Karpas-422 (cell line): ENCODE data around the gene SURF4. TPM values are rescaled to one million over a fixed set of nuclear protein-coding genes. Genes with fewer than 3 reads are reported as not detected.

Experiments
- DNase-seq: peaks from one replicate; pipeline ENCODE4 v3.0.0-alpha.2; 2015
- H2AFZ ChIP-seq: fragments of 200-600 bp; sonication (generic); 2 replicates; pipeline ENCODE4 v1.6.1; 2014; ENCODE audit warnings: antibody characterized with exemption, low read length, mixed read lengths
- H3K27ac ChIP-seq: fragments of 200-600 bp; sonication (generic); 2 replicates; pipeline ENCODE4 v1.5.1; 2014; ENCODE audit warnings: mild to moderate bottlenecking, low read length, moderate library complexity
- H3K27me3 ChIP-seq: fragments of 200-600 bp; sonication (generic); 2 replicates; pipeline ENCODE4 v1.6.1; 2014; ENCODE audit warnings: low read length, mixed read lengths
- H3K36me3 ChIP-seq: fragments of 200-600 bp; sonication (generic); 2 replicates; pipeline ENCODE4 v1.6.1; 2014; ENCODE audit warnings: low read length, mixed read lengths; ENCODE audit not compliant: insufficient read depth
- H3K4me1 ChIP-seq: fragments of 200-600 bp; sonication (generic); 2 replicates; pipeline ENCODE4 v1.6.1; 2014; ENCODE audit warnings: mild to moderate bottlenecking, low read length, mixed read lengths
- H3K4me2 ChIP-seq: fragments of 200-600 bp; sonication (generic); 2 replicates; pipeline ENCODE4 v1.6.1; 2014; ENCODE audit warnings: low read length, low read depth, mild to moderate bottlenecking; ENCODE audit not compliant: poor library complexity, severe bottlenecking
- H3K4me3 ChIP-seq: fragments of 200-600 bp; sonication (generic); 2 replicates; pipeline ENCODE4 v1.5.1; 2014; ENCODE audit warnings: mild to moderate bottlenecking, antibody characterized with exemption, low read length, mixed read lengths
- H3K79me2 ChIP-seq: fragments of 200-600 bp; sonication (generic); 2 replicates; pipeline ENCODE4 v1.6.1; 2014; ENCODE audit warnings: mild to moderate bottlenecking, low read length, mixed read lengths
- H3K9ac ChIP-seq: fragments of 200-600 bp; sonication (generic); 2 replicates; pipeline ENCODE4 v1.6.0; 2014; ENCODE audit warnings: low read length
- H3K9me2 ChIP-seq: fragments of 200-600 bp; sonication (generic), shearing (Covaris generic); replicated peaks from 2 replicates; pipeline ENCODE4 v1.6.0; 2014; ENCODE audit warnings: mild to moderate bottlenecking, low read length, moderate library complexity; ENCODE audit not compliant: insufficient read depth
- H3K9me3 ChIP-seq: fragments of 300-700, 200-600 bp; sonication (generic); 2 replicates; pipeline ENCODE4 v1.6.1; 2014; ENCODE audit warnings: low read length, mixed read lengths
- H4K20me1 ChIP-seq: fragments of 200-600 bp; sonication (generic); 2 replicates; pipeline ENCODE4 v1.6.1; 2014; ENCODE audit warnings: mild to moderate bottlenecking, antibody characterized with exemption, low read length, low read depth; ENCODE audit not compliant: insufficient read depth
- total RNA-seq: library from RNA; depleted of rRNA; stranded (reverse); fragments of >200 nt; shearing (Covaris generic); gene quantifications from 2 replicates; pipeline ENCODE4 v1.2.3, GENCODE V29; 2014; ENCODE audit warnings: low replicate concordance

The SURF4 gene
- total RNA-seq, 1 experiment from 2014 or later: 84.1 TPM

DNA sequence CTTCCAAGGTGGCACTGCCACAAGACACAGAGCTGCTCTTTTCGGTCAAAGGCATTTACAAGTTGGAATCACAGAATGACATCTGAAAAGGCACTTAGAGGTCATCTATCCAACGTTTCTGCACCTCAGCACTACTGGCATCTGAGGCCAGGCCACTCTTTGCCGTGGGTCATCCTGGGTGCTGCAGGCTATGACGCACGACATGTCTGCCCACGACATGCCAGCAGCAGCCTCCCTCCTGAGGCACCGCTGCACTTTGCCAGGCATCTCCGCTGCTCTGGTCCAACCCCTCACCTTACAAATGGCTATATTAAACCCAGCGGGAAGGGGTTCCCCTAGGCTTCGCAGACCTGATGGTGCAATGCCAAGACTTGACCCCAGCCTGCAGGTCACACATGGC is 8.1 kb downstream of the SURF4 start:
- DNase-seq: no peak
- Histone ChIP-seq H3K9ac (no peak overlapping the region), H3K4me2 (no peak overlapping the region), H3K4me3 (no peak overlapping the region), H3K27me3 (no peaks in the 10 kb centered on the region), H3K9me3 (no peaks in the 10 kb centered on the region), H3K36me3 (peaks cover 15% of the 10 kb centered on the region; the same call in 1 of the 2 replicates), H2AFZ (no peak overlapping the region), H3K27ac (no peak overlapping the region), H3K79me2 (peaks cover 54% of the 10 kb centered on the region), H4K20me1 (peaks cover 39% of the 10 kb centered on the region), H3K9me2 (no peaks in the 10 kb centered on the region), H3K4me1 (no peaks in the 10 kb centered on the region)

DNA sequence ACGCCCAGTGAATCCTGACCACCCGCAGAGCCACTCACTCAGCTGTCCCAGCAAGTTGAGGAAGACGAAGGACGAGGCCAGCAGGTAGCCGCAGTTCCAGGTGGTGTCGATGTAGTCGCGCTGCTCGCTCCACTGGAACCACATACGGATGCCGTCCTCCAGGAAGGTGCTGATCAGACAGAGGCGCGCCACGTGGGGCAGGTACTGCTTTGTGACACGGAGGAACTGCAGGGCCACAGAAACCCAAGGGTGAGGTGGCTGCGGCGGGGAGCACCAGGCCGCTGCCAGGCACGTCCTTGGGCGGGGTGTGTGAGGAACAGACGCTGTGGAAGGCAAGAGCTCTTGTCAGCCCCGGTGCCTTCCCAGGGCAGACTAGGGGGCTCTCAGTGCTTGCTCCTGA is 8.6 kb downstream of the SURF4 start:
- no peaks in the 10 kb centered on the region for H3K9me3 ChIP-seq
- no peak for DNase-seq
- no peak overlapping the region for H3K4me2 ChIP-seq
- no peaks in the 10 kb centered on the region for H3K4me1 ChIP-seq
- H2AFZ ChIP-seq: no peak overlapping the region
- H3K27ac ChIP-seq: no peak overlapping the region
- no peak overlapping the region for H3K9ac ChIP-seq
- peaks cover 17% of the 10 kb centered on the region; the same call in 1 of the 2 replicates for H3K36me3 ChIP-seq
- H3K79me2 ChIP-seq: peaks cover 48% of the 10 kb centered on the region
- no peak overlapping the region for H3K4me3 ChIP-seq
- peaks cover 38% of the 10 kb centered on the region for H4K20me1 ChIP-seq
- H3K27me3 ChIP-seq: no peaks in the 10 kb centered on the region
- H3K9me2 ChIP-seq: no peaks in the 10 kb centered on the region

DNA sequence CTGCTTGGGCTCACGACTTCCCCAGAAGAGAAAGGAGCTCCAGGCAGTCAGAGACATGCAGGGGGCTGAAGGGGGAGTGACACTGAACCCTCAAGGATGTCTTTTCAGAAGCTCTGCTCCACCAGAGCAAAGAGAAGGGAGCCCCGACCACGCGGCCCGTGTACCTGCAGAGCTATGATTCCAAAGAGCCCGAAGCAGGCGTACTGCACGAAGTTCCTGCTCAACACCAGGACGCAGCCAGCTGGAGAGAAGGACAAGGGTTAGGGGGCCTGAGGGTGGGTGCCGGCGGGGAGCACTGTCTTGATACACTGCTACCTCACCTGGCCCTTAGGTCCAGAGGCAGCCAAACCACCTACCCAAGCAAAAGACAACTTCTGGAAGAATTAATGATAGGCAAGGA is 9.4 kb downstream of the SURF4 start:
- Histone ChIP-seq H3K27me3 (no peaks in the 10 kb centered on the region), H4K20me1 (peaks cover 38% of the 10 kb centered on the region), H3K4me1 (no peaks in the 10 kb centered on the region), H3K4me2 (no peak overlapping the region), H3K9me2 (no peaks in the 10 kb centered on the region), H2AFZ (no peak overlapping the region), H3K9me3 (no peaks in the 10 kb centered on the region), H3K27ac (no peak overlapping the region), H3K36me3 (peaks cover 23% of the 10 kb centered on the region; the same call in 1 of the 2 replicates), H3K9ac (no peak overlapping the region), H3K4me3 (no peak overlapping the region), H3K79me2 (peaks cover 40% of the 10 kb centered on the region)
- no peak for DNase-seq

DNA sequence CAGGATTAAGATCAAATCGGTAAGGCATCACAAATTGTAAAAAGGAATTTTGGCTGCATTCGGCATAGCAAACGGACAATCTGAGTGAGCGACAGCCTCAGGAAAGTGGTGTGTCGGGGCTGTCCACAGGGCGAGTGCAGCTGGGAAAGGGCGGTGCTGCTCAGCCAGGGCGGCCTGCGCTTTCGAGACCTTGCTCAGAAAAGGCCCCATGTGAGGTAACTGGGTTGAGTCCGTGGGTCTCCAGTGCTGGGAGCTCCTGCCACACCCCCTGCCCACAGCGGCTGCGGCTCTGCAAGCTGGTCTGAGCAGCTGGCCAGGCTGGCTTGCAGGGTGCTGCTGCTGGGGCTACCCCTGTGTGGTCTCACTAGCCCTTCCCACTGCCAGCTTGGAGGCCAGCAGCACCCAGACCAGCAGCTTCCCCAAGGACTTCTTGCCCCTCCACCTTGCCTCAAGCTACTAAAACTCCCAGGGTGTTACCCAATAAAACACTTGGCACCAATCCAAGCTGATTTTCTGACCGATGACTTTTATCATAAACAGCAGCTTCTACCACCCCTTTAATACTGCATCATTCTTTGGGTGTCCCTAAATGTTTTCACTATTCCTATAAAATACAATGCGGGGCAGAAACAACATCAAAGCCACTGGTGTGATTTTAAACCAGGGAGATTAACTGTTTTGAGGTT is 13.4 kb downstream of the SURF4 start:
- no peaks in the 10 kb centered on the region for H3K27me3 ChIP-seq
- H3K4me2 ChIP-seq: no peak overlapping the region
- H3K36me3 ChIP-seq: peaks cover 22% of the 10 kb centered on the region; the same call in 1 of the 2 replicates
- peaks cover 9% of the 10 kb centered on the region for H3K4me1 ChIP-seq
- no peak overlapping the region for H2AFZ ChIP-seq
- peaks cover 9% of the 10 kb centered on the region; the same call in 1 of the 2 replicates for H4K20me1 ChIP-seq
- H3K79me2 ChIP-seq: peaks cover 9% of the 10 kb centered on the region
- no peak for DNase-seq
- no peak overlapping the region for H3K4me3 ChIP-seq
- no peak overlapping the region for H3K27ac ChIP-seq
- no peaks in the 10 kb centered on the region for H3K9me2 ChIP-seq
- no peak overlapping the region for H3K9ac ChIP-seq
- no peaks in the 10 kb centered on the region for H3K9me3 ChIP-seq

DNA sequence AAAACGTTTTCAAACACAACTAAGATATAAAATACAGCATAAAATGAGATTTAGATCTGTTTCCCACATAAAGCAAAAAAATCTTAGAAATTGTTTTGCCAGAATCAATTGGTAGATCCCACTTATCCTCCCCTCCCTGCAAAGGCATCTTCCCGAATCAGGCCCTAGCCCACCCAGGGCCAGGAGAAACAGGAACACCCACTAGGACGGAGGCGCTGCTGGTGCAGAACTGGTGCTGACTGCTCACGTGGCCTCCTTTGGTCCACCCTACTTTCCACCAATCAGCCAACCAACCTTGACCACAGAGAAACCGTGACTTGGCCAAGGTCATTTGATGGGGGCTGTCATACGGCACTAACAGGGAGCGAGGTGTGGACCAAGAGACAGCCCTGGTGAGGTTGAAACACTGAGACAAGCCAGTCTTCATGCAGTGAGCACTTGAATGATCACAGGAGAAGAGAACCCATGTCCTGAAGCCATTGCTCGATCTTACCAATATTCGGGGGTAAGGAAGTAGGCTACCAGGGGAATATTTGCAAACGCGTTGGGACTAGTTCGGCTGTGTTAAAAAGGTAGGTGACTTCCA is 14.3 kb downstream of the SURF4 start:
- Histone ChIP-seq H3K4me1 (peaks cover 14% of the 10 kb centered on the region), H3K4me2 (no peak overlapping the region), H4K20me1 (0 out of 2 replicates have a peak, but pooled peaks cover 2% of the 10 kb centered on the region), H3K9ac (no peak overlapping the region), H3K36me3 (peaks cover 22% of the 10 kb centered on the region; the same call in 1 of the 2 replicates), H3K4me3 (no peak overlapping the region), H3K27ac (no peak overlapping the region), H3K79me2 (peaks cover 16% of the 10 kb centered on the region), H3K9me2 (no peaks in the 10 kb centered on the region), H3K9me3 (no peaks in the 10 kb centered on the region), H3K27me3 (no peaks in the 10 kb centered on the region), H2AFZ (no peak overlapping the region)
- DNase-seq: no peak

DNA sequence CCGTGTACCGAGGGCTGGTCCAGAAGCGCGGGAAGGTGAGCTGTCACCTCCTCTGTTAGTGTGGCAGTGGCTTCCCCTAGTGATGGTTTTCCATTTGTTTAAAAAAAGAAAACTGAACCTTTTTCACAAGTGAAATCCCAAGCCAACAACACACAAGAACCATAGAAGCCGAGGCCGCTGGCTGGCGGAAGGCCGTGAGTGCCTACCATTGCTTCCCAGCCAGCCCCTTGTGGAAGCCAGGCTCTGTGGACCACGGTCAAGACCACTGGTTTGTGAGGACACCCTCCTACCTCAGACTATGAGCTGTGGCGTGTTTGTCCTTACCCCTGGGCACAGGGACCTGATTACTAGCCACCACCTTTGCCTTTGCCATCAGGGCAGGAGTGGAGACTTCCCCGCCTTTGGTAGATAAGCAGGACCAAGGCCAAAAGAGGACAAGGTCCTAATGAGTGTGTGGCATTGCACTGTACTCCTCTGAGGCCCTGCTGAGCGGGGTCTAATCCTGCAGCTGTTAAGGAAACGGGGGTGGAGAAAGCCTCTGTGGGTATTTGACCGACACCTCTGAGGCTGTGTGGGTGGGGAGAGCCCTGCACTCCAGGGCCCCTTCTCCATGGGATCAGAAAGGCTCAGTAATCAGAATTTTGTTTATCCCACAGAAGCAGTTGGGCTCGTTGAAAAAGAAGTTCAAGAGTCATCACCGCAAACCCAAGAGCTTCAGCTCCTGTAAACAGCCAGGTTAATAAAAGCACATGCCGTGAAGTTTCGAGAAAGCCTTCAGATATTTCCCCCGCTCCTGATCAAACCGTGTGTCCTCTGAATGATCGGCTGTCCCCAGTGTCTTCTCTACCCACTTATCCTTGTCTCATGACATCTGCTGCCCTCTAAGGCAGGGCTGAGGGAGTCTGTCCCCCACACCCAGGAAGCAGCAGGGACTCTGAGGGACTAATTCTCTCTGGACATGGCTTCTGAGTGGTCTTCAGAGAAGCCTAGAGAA is 15.2 kb downstream of the SURF4 start:
- H3K9me2 ChIP-seq: no peaks in the 10 kb centered on the region
- peaks cover 14% of the 10 kb centered on the region for H3K4me1 ChIP-seq
- H2AFZ ChIP-seq: no peak overlapping the region
- no peak for DNase-seq
- H3K9ac ChIP-seq: no peak overlapping the region
- peaks cover 20% of the 10 kb centered on the region for H3K79me2 ChIP-seq
- no peak overlapping the region for H3K27ac ChIP-seq
- H4K20me1 ChIP-seq: 0 out of 2 replicates have a peak, but pooled peaks cover 2% of the 10 kb centered on the region
- H3K4me3 ChIP-seq: no peak overlapping the region
- peaks cover 20% of the 10 kb centered on the region; the same call in 1 of the 2 replicates for H3K36me3 ChIP-seq
- H3K27me3 ChIP-seq: no peaks in the 10 kb centered on the region
- H3K4me2 ChIP-seq: no peak overlapping the region
- no peaks in the 10 kb centered on the region for H3K9me3 ChIP-seq

DNA sequence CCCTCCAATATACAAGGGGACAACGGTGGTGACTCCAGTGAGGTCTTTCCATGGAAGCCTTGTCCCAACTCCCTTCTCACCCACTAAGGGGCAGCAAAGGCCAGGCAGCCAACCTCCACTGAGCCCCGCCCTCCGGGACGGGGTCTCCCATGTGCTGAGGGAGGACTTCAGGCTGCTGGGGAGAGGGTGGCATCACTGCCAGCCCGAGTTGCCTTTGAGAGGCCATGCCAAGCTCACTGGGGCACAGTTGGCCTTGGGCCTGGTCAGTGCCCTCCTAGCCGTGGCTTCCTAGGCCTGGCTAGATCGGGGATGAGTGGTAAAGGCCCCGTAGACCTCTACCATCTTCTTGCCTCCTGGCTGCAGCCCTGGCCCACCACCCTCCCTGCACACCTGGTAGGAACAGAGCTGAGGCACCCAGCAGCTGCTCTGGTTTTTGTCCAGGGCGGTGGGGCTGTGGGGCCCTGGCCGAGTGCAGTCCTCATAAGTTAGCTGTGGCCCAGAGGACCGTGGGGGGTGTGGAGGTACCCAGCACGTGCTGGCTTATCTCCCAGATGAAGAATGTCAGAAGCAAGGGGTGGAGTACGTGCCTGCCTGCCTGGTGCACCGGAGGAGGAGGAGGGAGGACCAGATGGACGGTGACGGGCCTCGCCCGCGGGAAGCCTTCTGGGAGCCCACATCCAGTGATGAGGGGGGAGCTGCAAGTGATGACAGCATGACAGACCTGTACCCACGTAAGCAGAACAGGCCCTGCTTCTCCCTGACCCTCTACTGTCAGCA is 16.3 kb downstream of the SURF4 start:
- no peak for DNase-seq
- Histone ChIP-seq H3K4me3 (no peak overlapping the region), H3K36me3 (peaks cover 19% of the 10 kb centered on the region; the same call in 1 of the 2 replicates), H3K4me2 (no peak overlapping the region), H3K9me3 (no peaks in the 10 kb centered on the region), H3K79me2 (peaks cover 20% of the 10 kb centered on the region), H3K9me2 (no peaks in the 10 kb centered on the region), H4K20me1 (0 out of 2 replicates have a peak, but pooled peaks cover 2% of the 10 kb centered on the region), H3K27ac (no peak overlapping the region), H3K27me3 (no peaks in the 10 kb centered on the region), H3K4me1 (peaks cover 25% of the 10 kb centered on the region), H2AFZ (no peak overlapping the region), H3K9ac (no peak overlapping the region)
